NCI-H146 treated with DMSO at 0.1 percent for 48 hours (cell line): ENCODE results near the gene LARGE1.

ENCODE experiments used
- DNase-seq: peaks from one replicate; lab custom pipeline; 2025; ENCODE audit not compliant: unreplicated experiment; lab: John Stamatoyannopoulos, UW

Gene LARGE1

GRCh38 chr22:33275073-33275443 is 645.2 kb downstream of the LARGE1 start:
- DNase-seq, result no peak

- no peak for DNase-seq
Observed at GRCh38 chr22:33274214-33275072, 645.8 kb downstream of the LARGE1 start.

GRCh38 chr22:33272871-33273270 is 647.4 kb downstream of the LARGE1 start:
- no peak for DNase-seq

- no peak for DNase-seq
Observed at GRCh38 chr22:33272180-33272579, 648.1 kb downstream of the LARGE1 start.

DNA sequence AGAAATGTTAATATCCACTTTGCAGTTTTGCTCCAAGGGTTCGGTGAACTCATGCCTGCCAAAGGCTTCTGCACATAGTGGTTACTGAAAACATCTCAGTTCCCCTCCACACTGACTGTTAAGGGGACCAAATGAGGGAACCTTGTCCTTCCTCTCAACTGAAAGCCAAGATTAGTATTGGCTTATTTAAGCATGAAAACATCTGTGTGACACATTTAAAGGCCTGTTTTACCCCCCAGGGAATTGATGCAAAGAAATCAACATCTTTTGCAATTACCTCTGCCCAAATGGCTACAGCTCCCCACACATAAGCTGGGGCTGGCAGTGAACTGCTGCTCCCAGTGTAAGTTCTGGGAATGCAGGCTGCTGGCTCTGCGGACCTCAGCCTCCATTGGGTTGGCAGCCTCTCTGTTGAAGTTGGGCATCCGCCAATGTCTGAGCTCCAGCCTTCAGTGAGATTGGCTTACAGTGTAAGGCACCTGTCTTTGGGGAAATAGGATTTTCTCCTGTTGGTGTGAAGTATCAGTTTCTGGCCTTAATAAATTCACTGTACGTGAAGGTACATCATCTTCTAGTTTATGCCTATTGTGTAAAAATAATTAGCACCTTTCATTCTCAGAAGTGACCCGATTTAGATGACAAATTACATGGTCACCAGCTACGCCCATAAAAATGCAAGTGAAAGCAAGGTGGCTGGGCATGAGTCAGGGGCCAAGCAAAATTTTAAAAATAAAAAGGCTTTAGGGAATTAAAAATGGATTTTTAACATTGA is 648.7 kb downstream of the LARGE1 start:
- no peak for DNase-seq

- DNase-seq, result no peak
Observed at GRCh38 chr22:33270596-33270995, 649.7 kb downstream of the LARGE1 start.

DNA sequence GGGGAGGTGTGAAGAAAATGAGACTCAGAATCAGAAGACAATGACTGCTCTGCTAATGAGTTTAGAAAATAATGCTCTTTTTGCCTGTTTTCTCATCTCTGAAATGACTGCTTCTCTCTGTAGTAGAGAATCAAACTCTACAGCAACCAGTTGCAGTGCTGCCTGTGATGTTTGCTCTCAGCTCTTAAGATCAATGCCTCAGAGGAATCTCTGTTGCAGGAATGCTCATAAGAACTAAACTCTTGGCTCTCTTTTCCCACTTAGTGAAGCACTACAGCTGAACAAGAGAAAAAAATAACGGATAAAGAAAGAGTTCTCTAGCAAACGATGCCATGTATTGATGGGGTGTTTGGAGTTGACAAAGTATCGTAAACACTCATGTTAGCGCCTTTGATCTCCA is 658.6 kb downstream of the LARGE1 start:
- no peak for DNase-seq

DNA sequence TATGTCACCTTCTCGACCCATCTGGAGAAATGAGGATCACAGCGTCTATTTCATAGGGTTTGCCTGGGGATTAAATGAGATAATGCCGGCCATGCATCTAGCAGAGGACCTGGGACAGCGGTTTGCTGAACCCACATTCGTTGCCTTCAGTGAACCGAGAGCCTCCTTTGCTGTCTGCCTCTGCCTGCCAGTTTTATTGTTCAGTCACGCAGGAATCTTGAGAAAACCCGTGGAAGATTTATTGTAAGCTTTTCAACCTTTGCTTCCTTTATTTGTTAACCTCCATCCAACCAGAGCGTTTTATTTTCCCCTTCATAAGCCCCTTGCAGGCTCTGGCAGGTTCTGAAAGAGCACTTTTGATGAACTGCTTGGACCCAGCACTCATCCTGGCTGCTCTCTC is 659.8 kb downstream of the LARGE1 start:
- no peak for DNase-seq

DNA sequence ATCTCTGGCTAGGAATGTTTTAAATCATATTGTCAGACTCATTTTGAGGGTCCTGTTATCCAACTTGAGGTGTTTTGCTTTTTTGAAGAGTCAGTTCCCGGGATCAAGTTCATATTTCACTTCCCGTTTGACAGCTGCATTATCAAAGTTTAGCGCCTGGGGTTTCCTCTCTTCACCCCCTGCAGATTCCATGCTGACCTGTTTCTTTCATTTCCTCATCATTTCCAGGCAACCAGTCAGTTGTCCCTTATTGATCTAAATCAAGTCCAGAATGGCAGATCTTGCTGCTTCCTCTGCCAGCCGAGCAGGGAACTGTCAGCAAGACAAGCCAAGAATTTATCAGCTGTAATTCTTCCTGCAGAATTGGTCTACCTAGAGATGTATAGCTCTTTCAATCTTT is 664.5 kb downstream of the LARGE1 start:
- DNase-seq, result no peak

- DNase-seq, result no peak
Observed at GRCh38 chr22:33248948-33249347, 671.3 kb downstream of the LARGE1 start.

DNA sequence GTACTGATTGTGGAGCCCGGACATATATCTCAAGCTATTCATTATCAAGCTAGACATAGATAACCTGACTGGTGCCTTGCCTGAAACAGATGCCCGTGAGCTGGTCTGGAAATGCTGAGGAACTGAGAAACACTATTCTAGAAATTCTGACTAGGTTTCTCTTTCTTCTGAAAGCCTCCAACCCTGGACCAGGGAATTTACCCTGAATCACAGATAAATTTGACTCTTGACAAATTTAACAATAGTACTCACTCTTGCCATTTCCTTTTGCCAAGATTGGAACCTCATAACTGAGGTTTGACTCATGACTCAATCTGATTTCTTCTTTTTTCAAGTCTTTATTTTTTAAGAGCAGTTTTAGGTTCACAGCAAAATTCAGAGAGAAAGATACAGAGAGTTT is 672.5 kb downstream of the LARGE1 start:
- no peak for DNase-seq

GRCh38 chr22:33242078-33242477 is 678.2 kb downstream of the LARGE1 start:
- no peak for DNase-seq

GRCh38 chr22:33240888-33241475 is 679.3 kb downstream of the LARGE1 start:
- no peak for DNase-seq

DNA sequence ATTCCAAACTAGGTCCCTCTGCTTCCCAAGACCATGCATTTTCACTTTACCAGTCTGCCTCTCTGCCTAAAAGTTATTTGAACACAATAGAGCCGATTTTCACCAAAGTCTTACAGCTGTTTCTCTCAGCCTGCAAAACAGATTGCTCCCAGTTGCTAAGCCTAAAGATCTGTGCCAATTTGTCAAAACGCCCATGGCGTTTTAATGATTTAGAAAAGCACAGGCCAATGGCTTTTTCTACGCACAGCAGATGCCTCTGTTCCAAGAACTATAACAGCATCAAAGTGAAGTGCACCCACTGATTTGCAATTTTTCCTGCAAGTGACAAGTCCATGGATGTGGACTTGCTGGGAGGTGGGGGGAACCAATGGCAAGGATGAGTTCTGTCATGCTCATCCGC is 688.2 kb downstream of the LARGE1 start:
- no peak for DNase-seq

DNA sequence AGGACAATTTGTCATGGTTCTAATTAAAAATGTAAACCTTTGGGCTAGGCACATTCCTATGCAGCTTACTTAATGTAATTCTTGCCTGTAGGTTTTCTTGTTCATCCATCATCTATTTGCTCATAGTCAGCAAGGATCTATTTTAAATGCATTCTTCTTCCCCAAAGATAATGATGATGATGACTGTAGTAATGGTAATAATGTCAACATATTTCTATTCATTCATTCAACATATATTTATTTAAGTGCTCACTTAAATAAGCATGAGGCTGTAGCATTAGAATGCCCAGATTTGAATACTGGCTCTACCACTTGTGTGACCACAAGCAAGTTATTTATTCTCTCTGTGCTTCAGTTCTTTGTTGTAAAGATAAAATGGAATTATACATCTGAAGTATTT is 692.5 kb downstream of the LARGE1 start:
- no peak for DNase-seq

DNA sequence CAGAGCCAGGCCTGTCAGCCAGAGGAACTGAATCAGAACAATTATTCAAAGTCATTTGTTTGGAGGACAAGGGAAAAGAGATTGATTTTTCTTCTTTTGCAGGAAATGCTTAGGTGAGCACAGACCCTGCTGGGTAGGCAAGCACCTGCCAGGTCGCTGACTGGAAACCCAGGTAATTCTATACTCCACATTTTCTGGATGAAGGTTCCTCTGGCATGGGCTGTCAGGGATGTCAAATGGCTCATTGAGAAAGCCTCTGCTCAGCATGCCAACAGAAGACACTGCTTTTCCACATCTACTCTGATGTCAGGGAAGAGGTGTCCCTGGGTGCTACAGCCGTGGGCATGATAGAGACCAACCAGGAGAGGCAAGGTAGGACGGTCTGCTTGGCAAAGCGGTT is 695.4 kb downstream of the LARGE1 start:
- DNase-seq, result peak; percentile 84
